Keratinocyte (primary cell): ENCODE data around the gene TSHZ2. TPM values are rescaled to one million over a fixed set of nuclear protein-coding genes. Genes with fewer than 3 reads are reported as not detected.

ENCODE experiments used
- DNase-seq: peaks from one replicate; pipeline ENCODE4 v3.0.0-alpha.2; 2011; ENCODE audit warnings: low read depth, missing footprints, low spot score
- FAIRE-seq: peaks from 2 replicates; lab custom pipeline; 2011; peaks lifted over from hg19 to GRCh38; lab: Jason Lieb, UNC
- H2AFZ ChIP-seq: 2 replicates; pipeline ENCODE4 v1.6.0; 2012; ENCODE audit warnings: low read length, control low read depth, inconsistent platforms; ENCODE audit not compliant: control insufficient read depth
- H3K27ac ChIP-seq: 2 replicates; pipeline ENCODE4 v1.5.1; 2011; ENCODE audit warnings: low read length; ENCODE audit not compliant: control insufficient read depth, insufficient read depth
- H3K27me3 ChIP-seq: 3 replicates; pipeline ENCODE4 v1.6.0; 2011; ENCODE audit warnings: low read length; ENCODE audit not compliant: control insufficient read depth, insufficient read depth; ENCODE audit errors: extremely low read depth
- H3K36me3 ChIP-seq, 2 experiments: 2 replicates in 1 of 2; 3 replicates in 1 of 2; pipeline ENCODE4 v1.5.1; 2011; ENCODE audit warnings: low read length in 2 of 2, mild to moderate bottlenecking in 1 of 2; ENCODE audit not compliant: control insufficient read depth in 2 of 2, insufficient read depth in 2 of 2; ENCODE audit errors: extremely low read depth in 1 of 2
- H3K4me1 ChIP-seq: 3 replicates; pipeline ENCODE4 v1.5.1; 2011; ENCODE audit warnings: low read length; ENCODE audit not compliant: control insufficient read depth, insufficient read depth; ENCODE audit errors: extremely low read depth
- H3K4me2 ChIP-seq: 3 replicates; pipeline ENCODE4 v1.6.0; 2011; ENCODE audit warnings: low read depth, low read length; ENCODE audit not compliant: control insufficient read depth, insufficient read depth; ENCODE audit errors: extremely low read depth
- H3K4me3 ChIP-seq, 3 experiments: fragments of 200-600 bp in 1 of 3; sonication (generic) in 1 of 3; 2 replicates in 2 of 3; 3 replicates in 1 of 3; pipeline ENCODE4 v1.5.1; 2011 to 2016; ENCODE audit warnings: low read length in 3 of 3, mild to moderate bottlenecking in 3 of 3, control low read depth in 2 of 3, inconsistent platforms in 1 of 3, low read depth in 1 of 3, mixed read lengths in 1 of 3, mixed run types in 1 of 3, moderate library complexity in 1 of 3; ENCODE audit not compliant: control insufficient read depth in 2 of 3, insufficient read depth in 2 of 3; ENCODE audit errors: extremely low read depth in 1 of 3
- H3K79me2 ChIP-seq: 2 replicates; pipeline ENCODE4 v1.6.0; 2012; ENCODE audit warnings: low read length; ENCODE audit not compliant: control insufficient read depth, insufficient read depth
- H3K9ac ChIP-seq: 3 replicates; pipeline ENCODE4 v1.6.0; 2011; ENCODE audit warnings: low read length; ENCODE audit not compliant: control insufficient read depth, insufficient read depth; ENCODE audit errors: extremely low read depth
- H3K9me1 ChIP-seq: 3 replicates; pipeline ENCODE4 v1.6.0; 2011; ENCODE audit warnings: low read length; ENCODE audit not compliant: control insufficient read depth, insufficient read depth; ENCODE audit errors: extremely low read depth
- H3K9me3 ChIP-seq: 2 replicates; pipeline ENCODE4 v1.5.1; 2012; ENCODE audit warnings: low read depth, low read length; ENCODE audit not compliant: control insufficient read depth
- H4K20me1 ChIP-seq: 3 replicates; pipeline ENCODE4 v1.6.0; 2011; ENCODE audit warnings: low read length; ENCODE audit not compliant: control insufficient read depth, insufficient read depth; ENCODE audit errors: extremely low read depth
- EZH2 ChIP-seq: IDR thresholded peaks from one replicate; pipeline ENCODE4 v1.6.1; 2012; ENCODE audit warnings: inconsistent platforms, mild to moderate bottlenecking, low read length, moderate library complexity
- dilution Hi-C: fragments of 300-500 bp; cut with MboI; formaldehyde crosslinking; loops from one replicate; pipeline ENCODE4 v1.7.0; 2020; ENCODE audit warnings: low sequenced_read_pairs; ENCODE audit not compliant: extremely low pct_ligation_motif_present
- polyA plus RNA-seq, 5 experiments: library from polyadenylated mRNA; depleted of rRNA in 3 of 5; stranded (reverse) in 3 of 5; stranded (forward) in 1 of 5; unstranded in 1 of 5; fragments of >200 nt; gene quantifications; 1 replicate in 1 of 5; 2 replicates in 3 of 5; 3 replicates in 1 of 5; pipeline versions ENCODE4 v1.2.1 to v1.2.3, GENCODE V29; 2011 to 2012; ENCODE audit warnings: missing spikeins in 2 of 5, low read depth in 1 of 5, low replicate concordance in 1 of 5
- TF ChIP-seq, protein P1 (sequence below), 3 experiments: IDR thresholded peaks in 1 of 3; conservative IDR thresholded peaks in 1 of 3; optimal IDR thresholded peaks in 1 of 3; 2 replicates in 2 of 3; 3 replicates in 1 of 3; pipeline versions ENCODE3 to v1.5.1; 2011; ENCODE audit warnings: low read length in 3 of 3, mild to moderate bottlenecking in 3 of 3, moderate library complexity in 2 of 3, control low read depth in 1 of 3, inconsistent platforms in 1 of 3; ENCODE audit not compliant: insufficient read depth in 2 of 3; ENCODE audit errors: extremely low read depth in 1 of 3

The TSHZ2 gene
- polyA plus RNA-seq, 1 donor (not counting 4 experiments of a cell fraction or from before 2014, with no cell fraction given): 1.1 TPM

DNA sequence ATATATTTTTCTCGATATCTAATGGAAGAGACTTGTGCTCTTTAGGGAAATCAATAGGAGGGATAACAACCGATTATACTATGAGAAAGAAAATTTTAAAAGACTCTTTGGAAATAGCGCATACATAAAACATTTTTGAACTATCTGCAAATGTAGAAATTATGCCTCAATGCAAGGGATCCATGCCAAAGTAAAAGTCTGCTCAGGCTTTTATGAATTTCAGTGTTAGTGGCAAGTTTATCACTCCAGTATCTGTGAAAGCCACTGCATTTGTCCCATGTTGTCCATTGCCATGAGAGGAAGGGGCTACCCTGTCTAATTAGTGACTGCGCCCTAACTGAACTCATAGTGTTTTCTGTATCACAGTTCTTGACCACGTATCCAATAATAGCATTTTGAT, 81.4 kb downstream of the TSHZ2 start:
- no peak for DNase-seq

DNA sequence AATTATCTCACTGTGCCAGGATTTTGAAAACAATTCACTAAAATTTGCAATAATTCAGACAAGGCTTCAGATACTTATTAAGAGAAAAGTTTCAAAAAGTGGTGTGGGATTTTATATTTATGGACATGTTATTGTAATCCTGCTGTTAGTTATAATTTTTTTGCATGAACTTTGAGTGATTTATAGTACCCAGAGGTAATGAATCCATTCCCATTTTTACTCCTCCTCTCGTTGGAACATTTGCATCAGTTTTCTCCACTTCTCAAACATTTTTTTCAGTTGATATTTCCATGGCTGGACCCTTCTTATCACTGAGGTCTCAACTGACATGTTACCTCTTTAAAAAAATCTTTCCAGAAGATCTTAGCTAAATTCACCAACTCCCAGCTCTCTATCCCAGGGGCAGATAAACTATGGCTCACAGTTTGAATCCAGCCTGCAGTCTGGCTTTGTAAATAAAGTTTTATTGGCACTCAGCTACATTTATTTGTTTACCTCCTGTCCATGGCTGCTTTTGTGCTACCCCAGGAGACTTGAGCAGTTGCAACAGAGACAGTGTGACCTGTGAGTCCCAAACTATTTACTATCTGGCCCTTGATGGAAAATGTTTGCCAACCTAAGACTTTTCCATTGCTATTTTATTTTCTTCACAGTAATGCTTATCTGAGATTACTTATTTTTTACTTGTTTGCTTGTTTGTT, 83.4 kb downstream of the TSHZ2 start:
- Histone ChIP-seq H3K9ac (no peak overlapping the region), H3K9me3 (no peaks in the 10 kb centered on the region), H3K27me3 (no peaks in the 10 kb centered on the region), H3K9me1 (no peaks in the 10 kb centered on the region), H3K79me2 (no peaks in the 10 kb centered on the region), H3K4me1 (no peaks in the 10 kb centered on the region), H3K27ac (no peak overlapping the region), H2AFZ (no peak overlapping the region), H3K36me3 (no peaks in the 10 kb centered on the region), H3K4me3 (no peak overlapping the region), H4K20me1 (no peaks in the 10 kb centered on the region), H3K4me2 (no peak overlapping the region)
- FAIRE-seq (no peak), DNase-seq (no peak)
- dilution Hi-C loops: no loop called here
- TF ChIP-seq, protein P1, sequence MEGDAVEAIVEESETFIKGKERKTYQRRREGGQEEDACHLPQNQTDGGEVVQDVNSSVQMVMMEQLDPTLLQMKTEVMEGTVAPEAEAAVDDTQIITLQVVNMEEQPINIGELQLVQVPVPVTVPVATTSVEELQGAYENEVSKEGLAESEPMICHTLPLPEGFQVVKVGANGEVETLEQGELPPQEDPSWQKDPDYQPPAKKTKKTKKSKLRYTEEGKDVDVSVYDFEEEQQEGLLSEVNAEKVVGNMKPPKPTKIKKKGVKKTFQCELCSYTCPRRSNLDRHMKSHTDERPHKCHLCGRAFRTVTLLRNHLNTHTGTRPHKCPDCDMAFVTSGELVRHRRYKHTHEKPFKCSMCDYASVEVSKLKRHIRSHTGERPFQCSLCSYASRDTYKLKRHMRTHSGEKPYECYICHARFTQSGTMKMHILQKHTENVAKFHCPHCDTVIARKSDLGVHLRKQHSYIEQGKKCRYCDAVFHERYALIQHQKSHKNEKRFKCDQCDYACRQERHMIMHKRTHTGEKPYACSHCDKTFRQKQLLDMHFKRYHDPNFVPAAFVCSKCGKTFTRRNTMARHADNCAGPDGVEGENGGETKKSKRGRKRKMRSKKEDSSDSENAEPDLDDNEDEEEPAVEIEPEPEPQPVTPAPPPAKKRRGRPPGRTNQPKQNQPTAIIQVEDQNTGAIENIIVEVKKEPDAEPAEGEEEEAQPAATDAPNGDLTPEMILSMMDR (optimal IDR thresholded peaks at IDR 0.05 in 1 of 3, IDR thresholded peaks at IDR 0.05 in 1 of 3, conservative IDR thresholded peaks at IDR 0.05 in 1 of 3; ENCODE audit: extremely low read depth in 1 of 3, insufficient read depth in 2 of 3, low read length in 3 of 3): no peak
- no peak for TF ChIP-seq EZH2

More for the DNA sequence above, 81.4 kb downstream of the TSHZ2 start:
- no peaks in the 10 kb centered on the region for H3K4me1 ChIP-seq
- H2AFZ ChIP-seq: no peak overlapping the region
- H3K9me3 ChIP-seq: no peaks in the 10 kb centered on the region
- no peaks in the 10 kb centered on the region for H4K20me1 ChIP-seq
- H3K27ac ChIP-seq: no peak overlapping the region
- H3K4me3 ChIP-seq: no peak overlapping the region
- H3K4me2 ChIP-seq: no peak overlapping the region
- H3K9ac ChIP-seq: no peak overlapping the region
- no peaks in the 10 kb centered on the region for H3K9me1 ChIP-seq
- dilution Hi-C loops: no loop called here
- H3K79me2 ChIP-seq: no peaks in the 10 kb centered on the region
- FAIRE-seq: no peak
- no peaks in the 10 kb centered on the region for H3K36me3 ChIP-seq
- H3K27me3 ChIP-seq: no peaks in the 10 kb centered on the region
- no peak for TF ChIP-seq EZH2
- TF ChIP-seq, protein P1 (optimal IDR thresholded peaks at IDR 0.05 in 1 of 3, IDR thresholded peaks at IDR 0.05 in 1 of 3, conservative IDR thresholded peaks at IDR 0.05 in 1 of 3; ENCODE audit: extremely low read depth in 1 of 3, insufficient read depth in 2 of 3, low read length in 3 of 3): no peak
